GM18867 (cell line): ENCODE results near the gene ARRB1.
"Not testable (repeated sequence)": the region's sequence is repeated elsewhere in the genome, so short reads cannot be mapped to it uniquely, and the experiment has no call there.

ENCODE experiments used
- ATAC-seq: cut with Tn5 transposase; IDR thresholded peaks from one replicate; pipeline ENCODE4 v1.9.1; 2021; ENCODE audit warnings: mild to moderate bottlenecking, moderate library complexity; ENCODE audit not compliant: unreplicated experiment

The ARRB1 gene

DNA sequence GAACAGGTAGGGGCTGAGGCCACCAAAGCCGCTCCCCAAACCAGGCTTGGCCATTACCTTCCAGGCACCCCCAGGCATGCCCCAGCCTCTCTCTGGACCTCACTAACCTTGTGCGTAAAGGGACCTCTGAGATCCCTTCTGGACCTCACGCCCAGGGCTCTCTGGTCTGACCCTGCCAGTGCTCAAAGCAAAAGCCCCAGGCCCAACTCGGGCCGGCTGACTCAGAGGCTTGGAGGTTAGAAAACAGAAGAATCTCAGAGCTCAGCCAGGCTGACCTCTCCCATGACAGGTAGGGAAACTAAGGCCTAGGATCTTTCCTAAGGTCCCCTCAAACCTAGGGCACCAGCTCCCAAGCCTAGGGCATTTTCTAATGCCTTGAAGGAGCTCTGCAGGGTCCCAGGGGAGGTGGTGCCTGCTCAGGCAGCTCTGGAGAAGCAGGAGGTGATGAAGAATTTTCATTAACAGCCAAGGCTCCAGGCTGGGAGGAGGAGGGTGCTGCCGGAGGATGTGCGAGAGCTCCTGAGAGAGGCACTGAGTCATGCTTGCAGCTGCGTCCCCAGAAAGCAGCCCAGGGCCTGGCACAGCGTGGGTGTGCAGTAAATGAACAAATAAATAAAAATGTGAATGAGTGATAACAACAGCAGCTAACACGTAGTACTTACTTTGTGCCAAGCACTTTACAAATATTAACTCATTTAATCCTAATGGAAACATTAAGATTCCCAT lies 25.6 kb downstream of the ARRB1 start:
- ATAC-seq, result no peak

DNA sequence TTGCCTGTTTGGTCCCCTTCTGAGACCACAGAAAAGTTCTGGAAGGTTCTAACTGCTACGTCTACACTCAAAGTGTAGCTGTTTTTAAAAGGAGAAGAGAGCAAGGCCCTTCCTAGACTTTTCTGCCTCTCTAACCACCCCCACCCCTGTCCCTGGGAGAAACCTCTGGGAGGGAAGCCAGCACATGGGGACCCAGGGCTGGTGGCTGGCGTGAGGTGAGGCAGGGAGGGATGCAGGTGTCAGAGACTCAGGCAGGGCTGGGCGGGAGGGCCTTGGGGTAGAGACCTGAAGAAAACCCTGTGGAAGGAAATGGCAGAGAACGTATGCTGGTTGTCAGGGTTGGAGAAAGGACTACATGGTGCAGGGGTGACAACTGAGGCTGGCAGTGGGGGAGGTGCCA lies 26.7 kb downstream of the ARRB1 start:
- ATAC-seq, result no peak

DNA sequence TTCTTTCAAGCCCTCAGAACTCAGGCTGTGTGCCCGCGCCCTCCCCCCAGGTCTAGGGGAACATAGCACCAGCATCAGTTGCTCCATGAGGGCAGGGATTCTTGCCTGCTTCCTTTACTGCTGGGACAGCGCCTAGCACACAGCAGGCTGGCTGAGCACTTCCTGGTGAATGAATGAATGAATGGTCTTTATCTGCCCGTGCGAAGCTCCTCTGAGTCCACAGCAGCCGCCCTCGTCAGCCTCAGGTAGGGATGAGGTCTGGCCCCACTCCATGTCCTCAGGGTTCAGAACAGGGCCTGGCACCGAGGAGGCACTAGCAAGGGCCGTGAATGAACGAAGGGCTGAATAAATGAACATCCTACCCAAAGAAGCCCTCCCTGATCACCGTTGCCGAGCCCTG lies 27.3 kb downstream of the ARRB1 start:
- no peak for ATAC-seq

DNA sequence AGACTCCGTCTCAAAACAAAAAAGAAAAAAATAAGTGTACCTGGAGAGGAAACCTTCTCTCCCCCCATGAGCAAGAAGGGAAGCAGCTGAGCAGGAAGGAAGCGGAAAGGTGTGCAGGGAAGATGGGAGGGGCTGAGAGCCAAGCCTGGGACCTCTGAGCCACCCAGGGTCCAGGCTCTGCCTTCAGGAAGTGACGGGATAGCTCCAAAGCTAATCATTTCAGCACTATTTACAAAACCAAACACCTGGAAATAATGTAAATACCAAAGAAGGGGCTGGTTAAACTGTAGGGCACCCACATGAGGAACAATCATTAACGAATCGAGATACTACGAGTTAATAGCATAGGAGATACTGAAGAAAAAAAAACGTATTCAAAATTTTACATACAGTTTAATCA lies 27.9 kb downstream of the ARRB1 start:
- ATAC-seq, result no peak

DNA sequence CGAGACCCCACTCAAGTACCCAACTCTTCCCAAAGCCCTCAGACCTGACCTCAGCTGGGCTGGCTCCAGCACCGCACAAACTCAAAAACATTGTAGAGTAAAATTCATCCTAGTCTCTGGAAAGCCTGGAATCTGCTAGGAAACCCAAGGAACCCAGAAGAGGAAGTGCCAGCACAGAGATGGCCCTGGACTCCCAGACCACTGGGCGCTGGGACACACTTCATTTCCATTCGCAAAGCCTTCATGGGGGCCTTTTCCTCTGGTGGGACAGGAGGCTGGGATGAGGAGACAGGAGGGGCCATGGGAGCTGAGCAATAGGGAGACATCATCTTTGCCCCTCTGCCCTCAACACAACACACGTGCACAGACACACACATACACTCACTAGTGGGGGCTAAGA lies 30.8 kb downstream of the ARRB1 start:
- ATAC-seq, result no peak

DNA sequence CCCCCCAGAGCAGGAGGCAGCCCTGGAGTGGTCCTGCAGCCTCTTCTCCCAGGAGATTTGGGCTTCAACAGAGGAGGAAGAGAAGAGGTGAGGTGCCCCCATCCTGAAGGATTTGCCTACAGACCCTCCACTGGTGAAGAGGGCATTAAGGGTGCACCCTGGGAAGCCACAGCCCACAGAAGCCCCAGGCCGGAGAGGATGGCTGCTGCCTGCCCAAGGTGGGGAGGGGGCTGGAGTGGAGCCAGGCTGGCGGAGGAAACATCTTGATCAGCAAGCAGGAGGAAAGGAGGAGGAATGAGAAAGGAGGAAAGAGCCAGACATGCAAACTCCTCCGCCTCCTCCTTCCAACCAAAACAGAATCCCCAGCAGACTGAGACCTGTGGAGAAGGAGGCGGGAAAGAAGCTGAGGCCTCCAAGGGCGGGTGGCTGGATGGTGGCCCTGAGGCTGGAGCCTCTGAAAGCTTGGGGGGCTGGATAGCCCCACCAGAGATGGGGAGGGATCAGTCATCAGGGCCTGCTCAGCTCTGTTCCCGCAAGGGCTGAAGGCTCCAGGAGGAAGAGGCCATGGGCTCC lies 31.3 kb downstream of the ARRB1 start:
- no peak for ATAC-seq

DNA sequence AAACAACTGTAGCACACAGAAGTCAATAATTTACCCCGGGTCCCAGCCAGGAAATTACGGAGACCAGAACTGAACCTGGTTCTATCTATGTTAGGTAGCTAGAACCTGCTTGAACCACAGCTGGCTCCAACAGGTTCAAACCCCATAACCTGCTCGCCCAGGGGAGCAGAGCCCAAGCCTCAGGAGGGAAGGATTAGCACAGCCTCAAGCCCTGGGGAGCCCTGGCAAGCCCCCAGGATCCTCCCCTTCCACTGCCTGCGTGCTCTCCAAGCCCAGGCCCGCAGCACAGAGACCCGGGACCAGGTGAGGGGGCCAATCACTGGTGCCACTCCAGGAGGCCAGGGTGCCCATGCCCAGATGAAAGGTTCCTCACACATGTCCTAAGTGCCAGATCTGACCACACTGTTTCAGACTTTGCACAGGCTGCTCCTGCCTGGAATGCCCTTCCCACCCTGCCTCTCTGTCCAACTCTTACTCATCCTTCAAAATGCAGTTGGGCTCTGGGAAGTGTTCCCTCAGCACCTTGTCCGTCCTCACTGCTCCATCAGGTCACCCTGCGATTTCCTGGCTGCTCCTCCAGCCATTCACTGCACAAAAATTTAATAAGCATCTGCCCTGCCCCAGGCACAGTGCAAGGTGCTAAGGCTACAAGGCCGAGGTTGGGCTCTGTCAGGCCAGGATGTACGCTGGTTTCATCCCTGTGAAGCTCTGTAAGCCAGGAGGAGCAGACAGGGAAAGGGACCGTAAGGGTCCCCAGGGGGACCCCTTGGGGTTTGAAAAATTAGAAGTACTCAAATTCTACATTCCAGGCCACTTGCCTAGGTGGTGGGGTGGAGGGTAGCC lies 32.2 kb downstream of the ARRB1 start:
- no peak for ATAC-seq

DNA sequence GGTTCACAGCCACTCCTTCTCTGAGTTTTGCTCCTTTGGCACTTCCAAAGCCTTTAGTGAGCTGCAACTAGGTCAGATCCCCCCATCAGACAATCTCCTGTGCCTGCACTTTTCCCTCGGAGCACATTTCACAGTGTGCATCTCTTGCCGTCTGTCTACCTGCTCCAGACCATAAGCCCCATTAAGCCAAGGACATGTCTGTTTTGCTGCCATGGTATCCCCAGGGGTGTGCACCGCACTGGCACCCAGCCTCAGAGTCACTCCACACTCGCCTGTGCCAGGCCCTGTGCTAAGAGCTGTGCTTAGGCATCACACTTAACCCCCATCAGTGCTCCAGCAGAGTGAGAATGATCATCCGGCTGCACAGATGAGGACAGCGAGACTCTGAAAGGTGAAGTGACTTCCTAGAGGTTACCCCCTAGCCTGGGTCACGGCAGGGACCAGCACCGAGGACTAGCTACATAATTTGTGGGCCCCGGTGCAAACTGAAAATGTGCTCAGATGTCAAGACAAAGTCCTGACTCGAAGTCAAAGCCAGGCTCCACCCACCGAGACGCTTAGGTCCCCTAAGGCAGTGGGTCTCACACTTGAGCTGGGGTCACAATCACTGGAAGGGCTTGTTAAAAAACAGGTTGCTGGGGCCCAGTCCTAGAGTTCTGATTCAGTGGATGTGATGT lies 33.9 kb downstream of the ARRB1 start:
- no peak for ATAC-seq

DNA sequence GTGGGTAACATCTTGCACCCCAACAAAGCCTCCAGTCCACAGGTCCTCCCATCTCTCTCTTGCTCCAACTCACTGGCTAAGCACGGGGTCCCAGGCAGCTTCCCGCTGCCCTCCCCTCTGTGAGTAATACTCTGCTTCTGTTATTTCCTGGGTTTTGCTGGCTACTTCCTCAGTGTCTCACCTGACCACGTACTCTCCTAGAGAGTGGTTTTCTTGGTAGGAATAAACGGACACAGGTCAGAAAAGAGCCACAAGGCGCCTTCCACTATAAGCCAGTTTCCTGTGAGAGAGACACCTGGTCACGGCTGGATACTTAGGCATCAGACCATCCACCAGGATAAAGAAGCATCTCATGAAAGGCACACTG lies 36.0 kb downstream of the ARRB1 start:
- no peak for ATAC-seq

DNA sequence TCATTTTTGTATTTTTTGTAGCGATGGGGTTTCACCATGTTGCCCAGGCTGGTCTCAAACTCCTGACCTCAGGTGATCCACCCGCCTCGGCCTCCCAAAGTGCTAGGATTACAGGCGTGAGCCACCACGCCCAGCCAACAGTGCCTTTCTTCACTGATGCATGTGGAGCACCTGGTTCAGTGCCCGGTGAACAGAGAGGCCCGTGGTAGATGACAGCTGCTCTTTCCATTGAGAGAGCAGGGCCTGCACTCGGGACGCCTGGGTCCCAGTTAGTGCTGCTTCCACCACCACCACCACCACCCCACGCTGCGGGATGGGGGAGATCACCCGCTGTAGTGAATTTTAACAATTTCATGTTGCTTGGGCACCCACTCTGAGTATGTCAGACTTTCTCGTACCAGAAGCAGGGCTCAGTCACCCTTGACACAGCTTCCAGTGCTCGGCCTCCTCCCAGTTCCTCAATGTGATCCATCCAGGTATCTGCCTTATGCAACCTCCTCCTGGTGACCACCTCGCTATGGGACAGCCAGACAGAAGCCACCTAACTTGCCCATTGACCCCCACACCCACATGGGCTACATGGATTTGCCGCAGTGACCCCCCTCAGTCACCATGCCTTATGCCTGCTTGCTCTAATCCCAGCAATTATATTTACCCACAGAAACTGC lies 36.6 kb downstream of the ARRB1 start:
- ATAC-seq, result no peak

DNA sequence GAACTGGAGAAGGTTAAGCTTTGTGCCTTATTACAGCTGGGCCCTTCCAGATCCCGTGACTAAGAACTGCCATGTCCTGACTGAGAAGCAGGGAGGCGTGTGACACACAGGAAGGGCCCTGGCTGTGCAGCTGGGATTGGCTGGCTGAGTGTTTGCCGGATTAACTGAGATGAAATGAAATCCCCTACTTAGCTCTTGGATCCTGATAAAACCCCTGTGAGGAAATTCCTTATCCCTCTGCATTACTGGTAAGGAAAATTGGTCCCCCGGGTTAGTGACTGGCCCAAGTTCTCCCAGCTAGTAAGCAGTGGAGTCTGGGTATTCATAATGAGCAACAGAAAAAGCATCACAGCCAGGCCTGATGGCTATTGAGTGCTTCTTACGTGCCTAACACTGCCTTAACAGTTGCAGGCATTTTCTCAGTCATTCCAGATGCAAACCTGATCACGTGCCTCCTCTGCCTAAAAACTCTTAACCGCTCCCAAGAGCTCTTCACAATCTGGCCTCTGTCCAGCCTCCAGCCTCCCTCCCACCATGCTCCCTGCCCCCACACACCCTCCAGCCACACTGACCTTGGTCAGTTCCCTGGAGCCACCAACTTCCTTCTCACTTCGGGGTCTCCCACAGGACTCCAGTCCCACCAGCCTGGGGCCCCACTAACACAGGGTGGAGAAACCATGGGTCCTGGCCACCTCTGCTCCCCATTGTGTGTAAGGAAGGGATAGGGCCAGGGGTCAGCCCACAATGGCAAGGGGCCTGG lies 37.8 kb downstream of the ARRB1 start:
- no peak for ATAC-seq

DNA sequence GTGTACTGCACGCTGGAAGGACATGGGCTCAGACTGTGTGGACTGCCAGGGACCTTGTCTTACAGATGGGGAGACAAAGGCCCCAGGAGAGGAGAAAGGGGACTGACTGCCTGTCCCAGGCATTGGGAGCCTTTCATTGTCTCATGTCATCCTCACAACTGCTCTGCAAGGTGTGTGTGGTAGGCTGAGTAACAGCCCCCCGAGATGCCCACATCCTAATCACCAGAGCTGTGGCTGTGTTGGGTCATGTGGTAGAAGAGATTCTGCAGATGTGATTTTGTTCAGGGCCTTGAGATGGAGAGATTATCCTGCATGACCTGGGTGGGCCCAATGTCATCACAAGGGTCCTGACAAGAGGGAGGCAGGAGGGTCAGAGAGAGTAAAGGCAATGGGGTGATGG lies 39.1 kb downstream of the ARRB1 start:
- no peak for ATAC-seq

DNA sequence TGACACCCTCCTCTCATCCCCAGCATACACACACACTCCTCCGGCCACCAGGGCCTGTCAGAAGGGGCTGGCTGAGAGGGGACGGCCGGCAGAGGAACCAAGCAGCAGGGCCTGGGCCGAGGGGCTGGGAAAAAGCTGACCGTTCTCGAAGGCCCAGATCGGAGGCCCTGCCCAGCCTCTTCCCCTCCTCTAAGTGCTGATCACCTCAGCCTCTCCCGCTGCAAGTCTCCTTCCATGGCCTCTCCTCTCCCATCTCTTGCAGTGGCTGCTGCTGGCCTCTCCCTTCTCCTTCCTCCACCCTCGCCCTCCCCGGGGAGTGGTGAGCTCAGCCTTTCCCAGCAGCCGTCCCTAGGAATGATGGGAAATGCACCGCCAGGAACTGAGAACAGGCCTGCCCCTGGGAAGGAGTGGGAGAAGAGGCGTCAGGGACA lies 39.6 kb downstream of the ARRB1 start:
- ATAC-seq, result no peak

DNA sequence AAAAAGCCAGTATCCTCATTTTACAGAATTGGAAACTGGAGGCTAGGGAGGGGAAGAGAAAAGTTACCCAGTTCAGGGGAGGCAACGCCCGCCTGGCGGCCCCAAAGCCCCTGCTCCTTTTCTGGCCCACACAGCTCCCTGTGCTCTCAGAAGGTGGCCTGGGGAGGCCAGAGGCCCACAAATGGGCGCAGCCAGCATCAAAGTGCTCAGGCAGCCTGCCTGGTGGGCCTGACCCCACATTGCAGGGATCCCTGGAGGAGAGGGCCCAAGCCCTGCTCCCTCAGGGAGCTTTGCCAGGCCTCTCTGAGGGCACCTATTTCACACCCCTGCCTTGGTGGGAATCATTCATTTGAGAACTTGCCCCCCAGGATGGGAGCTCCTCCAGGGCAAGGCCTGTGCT lies 42.5 kb downstream of the ARRB1 start:
- ATAC-seq, result no peak

DNA sequence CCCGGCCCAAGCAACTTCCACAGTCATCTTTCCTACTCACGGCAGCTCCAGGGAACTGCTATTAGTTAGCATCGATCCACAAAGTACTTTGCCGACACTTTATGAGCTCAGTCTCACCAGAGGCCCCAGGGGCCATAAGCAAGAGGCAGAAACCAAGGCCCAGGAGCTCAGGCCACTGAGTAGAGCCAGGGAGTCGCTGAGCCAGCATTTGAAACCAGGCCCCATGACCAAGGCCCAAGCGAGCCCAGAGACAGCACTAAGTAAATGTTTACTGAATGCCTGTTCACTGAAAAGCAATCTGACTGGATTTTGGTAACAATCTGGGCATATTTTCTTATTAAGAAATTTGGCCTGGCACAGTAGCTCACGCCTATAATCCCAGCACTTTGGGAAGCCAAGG lies 43.3 kb downstream of the ARRB1 start:
- no peak for ATAC-seq

DNA sequence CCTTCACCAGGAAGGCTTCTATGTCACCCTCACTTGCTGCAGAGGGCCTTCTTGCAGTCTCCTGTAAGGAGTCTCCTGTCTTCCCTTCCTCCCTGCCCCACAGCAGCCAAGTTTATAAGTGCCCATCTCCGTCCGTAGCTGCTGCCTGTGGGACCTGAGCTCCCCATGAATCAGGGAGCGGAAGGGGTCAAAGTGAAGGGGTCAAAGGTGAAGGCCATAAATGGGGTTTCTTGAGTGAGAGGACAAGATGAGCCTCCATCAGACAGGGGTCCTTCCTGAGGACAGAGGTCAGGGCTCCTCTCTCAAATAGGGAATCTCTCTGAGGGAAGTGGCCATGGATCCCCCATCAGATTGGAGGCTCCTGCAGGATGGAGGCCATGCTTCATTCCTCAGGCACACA lies 44.4 kb downstream of the ARRB1 start:
- no peak for ATAC-seq

DNA sequence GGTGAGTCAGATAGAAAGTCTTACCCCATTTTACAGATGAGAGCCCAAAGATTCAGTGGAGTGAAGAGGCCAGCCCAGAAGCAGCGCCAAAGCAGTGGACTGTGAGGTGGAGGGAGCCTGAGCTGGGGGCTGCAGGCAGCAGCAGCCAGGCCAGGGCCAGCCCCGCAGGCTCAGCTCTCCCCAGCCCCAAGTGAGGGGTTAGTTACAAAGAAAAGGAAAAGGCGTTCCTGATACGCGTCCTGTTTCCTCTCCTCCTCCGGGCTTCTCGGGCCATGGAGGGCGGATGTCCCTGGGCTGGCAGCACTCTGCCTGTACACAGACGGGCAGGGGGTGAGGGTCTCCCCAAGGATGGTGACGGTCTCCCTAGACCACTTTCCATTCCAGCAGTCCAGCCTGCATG lies 44.9 kb downstream of the ARRB1 start:
- no peak for ATAC-seq

DNA sequence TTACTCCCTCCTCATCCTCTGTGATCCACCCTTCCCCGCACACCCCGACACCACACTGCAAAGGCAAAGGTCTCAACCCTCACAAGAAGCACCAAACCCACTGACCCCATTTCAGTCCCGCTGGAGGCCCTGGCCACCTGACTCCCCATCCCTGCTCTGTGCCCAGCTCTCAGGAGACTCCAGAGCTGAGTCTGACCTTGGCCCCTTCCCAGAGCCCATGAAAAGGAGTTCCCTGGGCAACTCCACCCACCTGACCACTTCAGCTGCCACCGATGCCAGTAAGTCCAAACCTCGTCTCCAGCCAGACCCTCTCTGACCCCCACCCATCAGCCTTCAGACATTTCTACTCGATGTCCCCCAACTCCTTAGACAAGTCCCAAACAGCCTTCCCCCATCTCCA lies 45.5 kb downstream of the ARRB1 start:
- ATAC-seq, result no peak

DNA sequence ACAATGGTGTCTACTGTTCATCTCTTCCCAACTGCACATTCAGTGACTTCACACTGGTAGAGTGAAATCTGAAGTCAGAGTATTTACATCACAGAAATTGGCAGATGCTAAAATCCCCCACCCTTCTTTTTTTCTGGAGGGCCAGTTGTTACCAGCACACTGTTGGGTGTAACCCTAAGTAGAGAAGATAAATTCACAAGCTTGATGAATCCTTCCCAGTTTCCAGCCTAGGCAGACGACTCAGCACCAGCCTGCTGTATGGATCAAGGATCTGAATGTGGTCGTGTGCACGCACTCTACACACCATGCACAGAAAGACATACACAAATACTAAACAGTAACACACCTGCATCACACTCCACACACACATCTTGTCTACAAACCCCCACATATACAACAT lies 46.0 kb downstream of the ARRB1 start:
- no peak for ATAC-seq

DNA sequence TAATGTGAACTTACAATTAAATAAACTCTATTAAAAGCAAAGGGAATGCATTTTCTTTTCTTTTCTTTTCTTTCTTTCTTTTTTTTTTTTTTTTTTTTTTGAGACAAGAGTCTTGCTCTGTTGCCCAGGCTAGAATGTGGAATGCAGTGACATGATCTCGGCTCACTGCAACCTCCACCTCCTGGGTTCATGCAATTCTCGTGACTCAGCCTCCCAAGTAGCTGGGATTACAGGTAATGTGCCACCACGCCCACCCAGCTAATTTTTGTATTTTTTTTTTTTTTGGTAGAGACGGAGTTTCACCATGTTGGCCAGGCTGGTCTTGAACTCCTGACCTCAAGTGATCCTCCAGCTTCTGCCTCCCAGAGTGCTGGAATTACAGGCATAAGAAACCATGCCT lies 46.5 kb downstream of the ARRB1 start:
- not testable (repeated sequence) for ATAC-seq
